Dermis microvascular lymphatic vessel endothelial cell (primary cell): Measurements from ENCODE around the gene GARS1. TPM values are rescaled to one million over a fixed set of nuclear protein-coding genes. Genes with fewer than 3 reads are reported as not detected.
A peak's percentile ranks its signal among the peaks of the same experiment; 100 is the strongest.

ENCODE experiments used
- DNase-seq, 2 donors: peaks; one replicate each; pipeline versions ENCODE4 v3.0.0 to v3.0.0-alpha.2; 2010; ENCODE audit warnings: low read depth in 2 of 2
- total RNA-seq: library from RNA; depleted of rRNA; stranded (reverse); fragments of >200 nt; gene quantifications from 2 replicates; pipeline ENCODE4 v1.2.1, GENCODE V29; 2014

The GARS1 gene
- total RNA-seq, 1 donor from 2014 or later, result 68.9 TPM

DNA sequence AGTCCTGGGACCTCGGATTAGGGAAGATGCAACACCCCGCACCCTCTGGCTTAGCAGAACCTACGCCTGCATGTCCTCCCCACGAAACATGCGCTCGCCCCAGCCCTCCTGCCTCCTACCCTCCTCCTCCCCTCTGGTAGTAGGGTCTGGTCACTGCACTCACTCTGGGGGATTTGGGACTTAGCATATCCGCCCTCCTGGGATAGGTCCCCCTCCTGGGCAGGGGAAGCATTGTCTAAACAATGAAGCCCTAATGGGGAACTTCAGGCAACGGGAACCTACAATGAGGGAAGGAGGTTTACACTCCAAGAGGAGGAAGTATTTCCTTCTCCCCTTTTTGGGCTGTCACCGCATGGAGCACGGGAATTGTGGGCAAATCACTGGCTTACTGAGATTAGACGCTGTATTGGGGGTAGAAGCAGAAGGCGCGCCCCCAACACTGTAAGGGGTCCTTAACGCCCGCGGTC lies 86.7 kb downstream of the GARS1 start:
- no peak for DNase-seq

DNA sequence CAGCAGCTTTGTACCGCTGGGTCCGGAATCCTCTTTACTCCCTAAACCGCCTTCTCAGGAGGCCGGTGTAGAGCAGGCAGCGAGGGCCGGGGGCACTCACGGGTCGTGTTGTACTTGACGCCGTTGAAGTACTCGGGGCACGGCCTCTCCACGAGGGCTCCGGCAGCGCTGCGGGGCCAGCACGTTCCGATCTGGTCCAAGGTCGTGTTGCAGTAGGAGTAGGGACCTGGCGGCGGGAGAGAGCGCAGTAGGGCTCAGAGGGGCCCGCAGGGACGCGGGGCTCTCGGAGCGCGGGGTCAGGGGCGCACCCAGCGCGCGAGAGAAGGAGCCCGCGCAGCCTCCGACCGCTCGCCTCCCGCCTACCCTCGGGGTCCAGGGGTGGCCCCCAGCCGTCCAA lies 87.1 kb downstream of the GARS1 start:
- DNase-seq, result no peak

DNA sequence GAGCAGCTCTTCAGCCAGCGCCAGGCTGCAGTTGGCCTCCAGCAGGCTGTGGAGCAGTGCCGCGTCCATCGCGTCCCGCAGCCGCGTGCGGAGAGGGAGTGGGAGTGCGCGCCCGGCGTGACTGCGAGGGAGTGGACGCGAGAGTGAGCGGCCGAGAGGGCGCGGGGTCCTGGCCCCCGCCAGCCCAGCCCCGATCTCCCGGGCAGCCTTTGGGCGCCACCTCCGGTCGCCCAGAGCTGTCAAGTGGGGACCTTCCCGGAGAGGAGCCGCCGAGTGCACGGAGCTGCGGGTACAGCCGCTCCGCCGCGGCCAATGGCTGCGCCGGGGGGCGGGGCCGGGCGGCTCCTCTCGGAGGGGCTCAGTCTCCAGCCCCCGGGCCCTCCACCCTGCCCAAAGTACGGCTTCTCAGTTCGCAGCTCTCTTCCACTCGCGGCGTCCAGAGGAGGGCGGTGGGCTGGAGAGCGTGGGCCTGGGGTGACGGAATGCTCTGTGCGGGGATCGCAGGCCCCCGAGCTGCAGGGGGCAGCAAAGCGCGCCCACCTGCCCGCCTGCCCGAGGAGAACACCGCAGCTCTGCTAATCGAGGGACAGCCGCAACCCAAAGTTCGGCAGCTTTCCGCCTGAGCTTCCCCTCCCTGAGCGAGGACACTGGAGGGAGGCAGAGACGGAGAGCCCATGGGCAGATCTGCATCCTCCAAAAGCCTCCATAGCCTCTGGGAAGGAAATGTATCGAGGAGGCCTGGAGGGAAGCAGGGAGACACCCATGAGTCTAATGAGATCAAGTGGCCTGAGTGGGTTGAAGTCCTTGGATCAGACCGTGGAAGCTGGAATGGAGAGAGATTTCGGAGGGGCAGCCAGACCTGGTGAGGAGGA lies 87.8 kb downstream of the GARS1 start, which contains the start of gene CRHR2:
Gene CRHR2, minus strand, starts transcription at position 245 of the 872 bp plus-strand sequence. Its CDS starts 176 bp downstream, at position 69.
- DNase-seq, result peak in 1 of 2 donors; percentile 2

DNA sequence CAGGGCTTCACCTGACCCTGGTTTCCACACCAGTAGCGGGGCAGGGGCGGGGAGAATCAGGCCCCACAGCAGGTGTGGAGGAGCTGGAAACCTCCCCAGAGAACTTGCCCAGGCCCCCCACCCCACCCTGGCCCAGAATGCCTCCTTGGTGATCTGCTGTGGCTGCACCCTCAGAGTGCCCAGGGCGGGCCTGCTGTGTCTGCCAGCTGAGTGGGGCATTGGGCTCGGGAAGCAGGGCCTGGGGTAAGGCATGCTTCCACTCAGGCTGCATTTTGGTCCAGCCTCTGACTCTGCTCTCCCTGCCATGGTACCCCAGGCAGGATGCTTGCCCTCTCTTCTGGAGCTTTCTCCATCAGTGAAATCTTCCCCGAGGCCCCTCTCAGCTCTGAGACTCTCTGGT lies 88.6 kb downstream of the GARS1 start:
- no peak for DNase-seq

Other genes starting within 250 kb of the GARS1 start
- 18.5 and 30.0 TPM in 2 replicates for gene NOD1, start 116.1 kb upstream of the GARS1 start, total RNA-seq
- 21.0 and 33.4 TPM in 2 replicates for gene GGCT, start 90.0 kb upstream of the GARS1 start, total RNA-seq
- gene CRHR2, start 87.6 kb downstream of the GARS1 start, total RNA-seq, result not detected in 2 replicates
- under 0.01 TPM in 1 of 2 replicates, not detected in the other for gene INMT, start 157.3 kb downstream of the GARS1 start, total RNA-seq
- 1.3 and 1.5 TPM in 2 replicates for gene MINDY4, start 176.5 kb downstream of the GARS1 start, total RNA-seq